IPS-20b (cell line): ENCODE measurements around the gene LPP.

Experiments used
- H3K27ac ChIP-seq: one replicate; pipeline ENCODE4 v1.5.1; 2013; ENCODE audit warnings: low read length
- H3K27me3 ChIP-seq: 2 replicates; pipeline ENCODE4 v1.6.1; 2013; ENCODE audit warnings: mild to moderate bottlenecking, low read length, inconsistent platforms; ENCODE audit not compliant: insufficient read depth
- H3K36me3 ChIP-seq: 2 replicates; pipeline ENCODE4 v1.6.1; 2013; ENCODE audit warnings: low read depth, mild to moderate bottlenecking, inconsistent platforms, low read length, moderate library complexity; ENCODE audit not compliant: insufficient read depth
- H3K4me1 ChIP-seq: 2 replicates; pipeline ENCODE4 v1.6.1; 2013; ENCODE audit warnings: mild to moderate bottlenecking, control low read depth, inconsistent platforms, low read length, moderate library complexity; ENCODE audit not compliant: insufficient read depth
- H3K4me3 ChIP-seq: 2 replicates; pipeline ENCODE4 v1.5.1; 2013; ENCODE audit warnings: mild to moderate bottlenecking, low read length, inconsistent platforms
- H3K9ac ChIP-seq: 2 replicates; pipeline ENCODE4 v1.6.1; 2013; ENCODE audit warnings: low read depth, mild to moderate bottlenecking, inconsistent platforms, low read length, moderate library complexity
- H3K9me3 ChIP-seq: 2 replicates; pipeline ENCODE4 v1.6.1; 2013; ENCODE audit warnings: mild to moderate bottlenecking, low read depth, low read length, inconsistent platforms; ENCODE audit not compliant: insufficient read depth

The LPP gene

GRCh38 chr3:188936597-188937107, 782.7 kb downstream of the LPP start:
- Histone ChIP-seq H3K27me3 (no peaks in the 10 kb centered on the region), H3K36me3 (no peaks in the 10 kb centered on the region), H3K9me3 (no peaks in the 10 kb centered on the region), H3K27ac (no peak overlapping the region), H3K4me1 (peaks cover 13% of the 10 kb centered on the region), H3K9ac (no peak overlapping the region), H3K4me3 (no peak overlapping the region)

- Histone ChIP-seq H3K4me3 (no peak overlapping the region), H3K4me1 (peaks cover 13% of the 10 kb centered on the region), H3K9ac (no peak overlapping the region), H3K9me3 (no peaks in the 10 kb centered on the region), H3K27ac (no peak overlapping the region), H3K27me3 (no peaks in the 10 kb centered on the region), H3K36me3 (no peaks in the 10 kb centered on the region)
Observed at GRCh38 chr3:188937389-188937788, 783.4 kb downstream of the LPP start.

GRCh38 chr3:188938999-188939398, 785.0 kb downstream of the LPP start:
- Histone ChIP-seq H3K27me3 (no peaks in the 10 kb centered on the region), H3K9ac (no peak overlapping the region), H3K27ac (no peak overlapping the region), H3K9me3 (no peaks in the 10 kb centered on the region), H3K4me3 (no peak overlapping the region), H3K36me3 (no peaks in the 10 kb centered on the region), H3K4me1 (peaks cover 13% of the 10 kb centered on the region)

- no peak overlapping the region for H3K9ac ChIP-seq
- no peak overlapping the region for H3K27ac ChIP-seq
- H3K36me3 ChIP-seq, result no peaks in the 10 kb centered on the region
- H3K4me3 ChIP-seq, result no peak overlapping the region
- no peaks in the 10 kb centered on the region for H3K27me3 ChIP-seq
- no peaks in the 10 kb centered on the region for H3K9me3 ChIP-seq
- H3K4me1 ChIP-seq, result peaks cover 13% of the 10 kb centered on the region
Observed at GRCh38 chr3:188939814-188940572, 786.0 kb downstream of the LPP start.
